Ishikawa (cell line): ENCODE data around the gene APOBEC4.

Source experiments
- CEBPB ChIP-seq: IDR thresholded peaks from 2 replicates; pipeline ENCODE4 v1.6.1; 2012
- EP300 ChIP-seq: IDR thresholded peaks from 2 replicates; pipeline ENCODE4 v1.6.1; 2012; ENCODE audit warnings: borderline replicate concordance

GRCh38 chr1:183636783-183637182 is 16.3 kb downstream of the APOBEC4 start:
- TF ChIP-seq CEBPB (no peak), EP300 (no peak)
